Peyer's patch (tissue), 4 donors: ENCODE measurements around the gene CDHR2. TPM values are rescaled to one million over a fixed set of nuclear protein-coding genes. Genes with fewer than 3 reads are reported as not detected.

Experiments used
- DNase-seq, 3 donors: peaks; one replicate each; pipeline ENCODE4 v3.0.0-alpha.2; 2017 to 2019
- H3K27ac ChIP-seq, 4 donors: fragments of 200-600 bp; sonication (generic); one replicate each; pipeline ENCODE4 v1.5.1; 2016 to 2019
- H3K27me3 ChIP-seq, 2 donors: fragments of 200-600 bp; sonication (generic); one replicate each; pipeline ENCODE4 v1.5.1; 2019
- H3K36me3 ChIP-seq, 3 donors: fragments of 200-600 bp; sonication (generic); one replicate each; pipeline ENCODE4 v1.5.1; 2016 to 2019
- H3K4me1 ChIP-seq, 4 donors: fragments of 200-600 bp; sonication (generic); one replicate each; pipeline ENCODE4 v1.5.1; 2016 to 2019
- H3K4me3 ChIP-seq, 4 donors: fragments of 200-600 bp; sonication (generic); 1 replicate in 3 of 4; 2 replicates in 1 of 4; pipeline ENCODE4 v1.5.1; 2016 to 2019; ENCODE audit warnings: mild to moderate bottlenecking in 1 of 4
- H3K9me3 ChIP-seq, 4 donors: fragments of 200-600 bp; sonication (generic); one replicate each; pipeline ENCODE4 v1.5.1; 2016 to 2019; ENCODE audit warnings: mild to moderate bottlenecking in 1 of 4
- CTCF ChIP-seq, 6 experiments: fragments of 450-650 bp in 4 of 6; fragments of 200-600 bp in 2 of 6; sonication (generic) in 1 of 6; IDR thresholded peaks; one replicate each; pipeline ENCODE4 v1.5.1; 2017 to 2019; ENCODE audit warnings: antibody characterized with exemption in 6 of 6, mild to moderate bottlenecking in 3 of 6, moderate library complexity in 1 of 6
- POLR2A ChIP-seq, 2 donors: fragments of 450-650 bp; IDR thresholded peaks; one replicate each; pipeline ENCODE4 v1.5.1; 2017; ENCODE audit warnings: antibody characterized with exemption in 2 of 2, mild to moderate bottlenecking in 2 of 2, moderate library complexity in 2 of 2
- total RNA-seq, 4 donors: library from RNA; depleted of rRNA; stranded (reverse); fragments of >200 nt; gene quantifications; one replicate each; pipeline ENCODE4 v1.1.0, GENCODE V29; 2016

Gene CDHR2
- total RNA-seq, 4 donors from 2014 or later = 39.6 to 823 (median 613) TPM

GRCh38 chr5:176540476-176540899, 8.7 kb upstream of the CDHR2 start:
- DNase-seq = no peak
- no peaks in the 10 kb centered on the region for H3K9me3 ChIP-seq
- H3K27me3 ChIP-seq = no peaks in the 10 kb centered on the region

GRCh38 chr5:176540956-176541337, 8.2 kb upstream of the CDHR2 start:
- DNase-seq = peak in 1 of 3 donors; percentile 49
- Histone ChIP-seq H3K9me3 (no peaks in the 10 kb centered on the region), H3K27ac (peak overlapping the region; percentile 91 to 97 (median 94)), H3K36me3 (no peaks in the 10 kb centered on the region), H3K4me1 (peaks cover 0 to 19% (median 13%) of the 10 kb centered on the region in 4 donors), H3K4me3 (no peak overlapping the region), H3K27me3 (no peaks in the 10 kb centered on the region)
- no peak for TF ChIP-seq CTCF (IDR thresholded peaks at IDR 0.05)

More at GRCh38 chr5:176540476-176540899, 8.7 kb upstream of the CDHR2 start:
- Histone ChIP-seq H3K27ac (peak overlapping the region in 2 of 4 donors; percentile 91 to 97), H3K4me1 (peaks cover 0 to 19% (median 13%) of the 10 kb centered on the region in 4 donors), H3K4me3 (no peak overlapping the region), H3K36me3 (no peaks in the 10 kb centered on the region)
- TF ChIP-seq POLR2A (IDR thresholded peaks at IDR 0.05) (no peak), CTCF (IDR thresholded peaks at IDR 0.05) (no peak)

- TF ChIP-seq POLR2A (IDR thresholded peaks at IDR 0.05) (peak in 1 of 2 donors; percentile 63), CTCF (IDR thresholded peaks at IDR 0.05) (no peak)
- H3K4me1 ChIP-seq = peaks cover 0 to 19% (median 15%) of the 10 kb centered on the region in 4 donors
Observed at GRCh38 chr5:176541338-176542134, 7.6 kb upstream of the CDHR2 start.

GRCh38 chr5:176542135-176542595, 7.0 kb upstream of the CDHR2 start:
- H3K27me3 ChIP-seq = no peaks in the 10 kb centered on the region
- TF ChIP-seq POLR2A (IDR thresholded peaks at IDR 0.05) (peak in 1 of 2 donors; percentile 30), CTCF (IDR thresholded peaks at IDR 0.05) (no peak)
- H3K36me3 ChIP-seq = no peaks in the 10 kb centered on the region
- peak overlapping the region; percentile 73 to 86 (median 76) for H3K4me3 ChIP-seq
- H3K9me3 ChIP-seq = no peaks in the 10 kb centered on the region
- H3K27ac ChIP-seq = peak overlapping the region; percentile 91 to 97 (median 94)
- DNase-seq = peak; percentile 81 to 88 (median 83)
- H3K4me1 ChIP-seq = peaks cover 0 to 25% (median 16%) of the 10 kb centered on the region in 4 donors

More at GRCh38 chr5:176541338-176542134, 7.6 kb upstream of the CDHR2 start:
- Histone ChIP-seq H3K4me3 (peak overlapping the region in 3 of 4 donors; percentile 74 to 86 (median 78)), H3K27me3 (no peaks in the 10 kb centered on the region), H3K9me3 (no peaks in the 10 kb centered on the region), H3K27ac (peak overlapping the region; percentile 91 to 97 (median 94)), H3K36me3 (no peaks in the 10 kb centered on the region)
- DNase-seq = peak; percentile 75 to 95 (median 92)

GRCh38 chr5:176542596-176543427, 6.3 kb upstream of the CDHR2 start:
- H3K4me3 ChIP-seq = peak overlapping the region; percentile 73 to 86 (median 76)
- no peak for DNase-seq

More at GRCh38 chr5:176542596-176543427, 6.3 kb upstream of the CDHR2 start:
- H3K9me3 ChIP-seq = no peaks in the 10 kb centered on the region
- peak overlapping the region; percentile 91 to 97 (median 94) for H3K27ac ChIP-seq
- H3K36me3 ChIP-seq = no peaks in the 10 kb centered on the region
- TF ChIP-seq CTCF (IDR thresholded peaks at IDR 0.05) = peak in 2 of 6 experiments; percentile 33 to 47
- no peak for TF ChIP-seq POLR2A (IDR thresholded peaks at IDR 0.05)
- H3K27me3 ChIP-seq = no peaks in the 10 kb centered on the region
- peaks cover 0 to 30% (median 16%) of the 10 kb centered on the region in 4 donors for H3K4me1 ChIP-seq
